Fibroblast of lung (primary cell): ENCODE data around the gene PHEX. TPM values are rescaled to one million over a fixed set of nuclear protein-coding genes. Genes with fewer than 3 reads are reported as not detected.
A peak's percentile ranks its signal among the peaks of the same experiment; 100 is the strongest.

Source experiments
- DNase-seq, 2 donors: peaks; one replicate each; pipeline versions ENCODE4 v3.0.0 to v3.0.0-alpha.2; 2010; ENCODE audit warnings: low read depth in 2 of 2
- H2AFZ ChIP-seq: 2 replicates; pipeline ENCODE4 v1.5.1; 2012; ENCODE audit warnings: low read length, control low read depth, inconsistent platforms
- H3K27ac ChIP-seq: 2 replicates; pipeline ENCODE4 v1.5.1; 2011; ENCODE audit warnings: low read length, control low read depth; ENCODE audit not compliant: insufficient read depth
- H3K27me3 ChIP-seq: 2 replicates; pipeline ENCODE4 v1.5.1; 2011; ENCODE audit warnings: mild to moderate bottlenecking, low read length; ENCODE audit not compliant: control insufficient read depth, insufficient read depth
- H3K36me3 ChIP-seq: 2 replicates; pipeline ENCODE4 v1.5.1; 2011; ENCODE audit warnings: low read length; ENCODE audit not compliant: control insufficient read depth, insufficient read depth
- H3K4me1 ChIP-seq: 2 replicates; pipeline ENCODE4 v1.5.1; 2011; ENCODE audit warnings: low read length; ENCODE audit not compliant: control insufficient read depth, insufficient read depth; ENCODE audit errors: extremely low read depth
- H3K4me2 ChIP-seq: 2 replicates; pipeline ENCODE4 v1.5.1; 2011; ENCODE audit warnings: low read length, control low read depth; ENCODE audit not compliant: insufficient read depth; ENCODE audit errors: extremely low read depth
- H3K4me3 ChIP-seq, 4 experiments: fragments of 200-600 bp in 1 of 4; sonication (generic) in 1 of 4; replicated peaks in 1 of 4; 2 replicates each; pipeline ENCODE4 v1.5.1; 2011 to 2016; ENCODE audit warnings: low read length in 4 of 4, low read depth in 3 of 4, mild to moderate bottlenecking in 3 of 4, control low read depth in 2 of 4, inconsistent platforms in 1 of 4, mixed read lengths in 1 of 4; ENCODE audit not compliant: insufficient read depth in 1 of 4; ENCODE audit errors: control extremely low read depth in 1 of 4
- H3K79me2 ChIP-seq: 2 replicates; pipeline ENCODE4 v1.5.1; 2012; ENCODE audit warnings: mild to moderate bottlenecking, low read length, inconsistent platforms; ENCODE audit not compliant: control insufficient read depth, insufficient read depth
- H3K9ac ChIP-seq: 2 replicates; pipeline ENCODE4 v1.5.1; 2011; ENCODE audit warnings: mild to moderate bottlenecking, low read length, control low read depth; ENCODE audit not compliant: insufficient read depth
- H3K9me3 ChIP-seq: 2 replicates; pipeline ENCODE4 v1.5.1; 2012; ENCODE audit warnings: low read depth, low read length; ENCODE audit not compliant: control insufficient read depth, insufficient read depth
- H4K20me1 ChIP-seq: 2 replicates; pipeline ENCODE4 v1.5.1; 2011; ENCODE audit warnings: low read length; ENCODE audit not compliant: control insufficient read depth, insufficient read depth; ENCODE audit errors: extremely low read depth
- EZH2 ChIP-seq: IDR thresholded peaks from 2 replicates; pipeline ENCODE4 v1.5.1; 2012; ENCODE audit warnings: low read length, control low read depth, mild to moderate bottlenecking; ENCODE audit errors: missing control alignments
- polyA plus RNA-seq, 2 donors: library from polyadenylated mRNA; depleted of rRNA in 1 of 2; stranded (reverse) in 1 of 2; unstranded in 1 of 2; fragments of >200 nt; gene quantifications; 2 replicates each; pipeline ENCODE4 v1.2.1, GENCODE V29; 2011 to 2012; ENCODE audit warnings: missing spikeins in 1 of 2
- total RNA-seq: library from RNA; depleted of rRNA; stranded (reverse); fragments of >200 nt; gene quantifications from 2 replicates; pipeline ENCODE4 v1.2.1, GENCODE V29; 2014
- TF ChIP-seq, protein P1 (sequence below), 2 donors: IDR thresholded peaks in 1 of 2; conservative IDR thresholded peaks in 1 of 2; 1 replicate in 1 of 2; 2 replicates in 1 of 2; pipeline ENCODE4 v1.5.1; 2011 to 2012; ENCODE audit warnings: low read length in 2 of 2, control low read depth in 1 of 2, inconsistent platforms in 1 of 2, low read depth in 1 of 2, mild to moderate bottlenecking in 1 of 2

PHEX gene
- total and polyA plus RNA-seq, 2 donors (not counting 1 experiment from before 2014, with no cell fraction given) = 1.2 to 1.7 TPM

DNA sequence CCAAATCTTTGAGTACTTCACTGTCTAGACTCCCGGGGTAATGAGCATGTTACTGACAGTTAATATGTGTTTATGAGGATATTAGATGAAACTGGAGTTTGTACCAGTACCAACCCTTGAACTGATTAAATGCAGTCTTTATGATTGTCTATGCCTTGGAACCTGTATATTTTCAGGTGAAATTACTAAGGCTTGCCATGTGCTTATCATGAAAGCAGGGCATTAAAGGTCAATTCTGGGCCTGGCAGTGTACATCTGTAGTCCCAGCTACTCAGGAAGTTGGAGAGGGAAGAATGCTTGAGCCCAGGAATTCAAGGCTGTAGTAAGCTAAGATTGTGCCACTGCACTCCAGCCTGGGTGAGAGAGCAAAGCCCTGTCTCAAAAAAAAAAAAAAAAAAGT, 27.6 kb downstream of the PHEX start:
- Histone ChIP-seq H3K4me2 (no peak overlapping the region), H3K9me3 (no peaks in the 10 kb centered on the region), H3K27me3 (no peaks in the 10 kb centered on the region), H3K27ac (no peak overlapping the region), H2AFZ (no peak overlapping the region), H4K20me1 (no peaks in the 10 kb centered on the region), H3K79me2 (no peaks in the 10 kb centered on the region), H3K4me3 (no peak overlapping the region), H3K36me3 (no peaks in the 10 kb centered on the region), H3K4me1 (no peaks in the 10 kb centered on the region), H3K9ac (no peak overlapping the region)
- DNase-seq = no peak
- no peak for TF ChIP-seq EZH2
- TF ChIP-seq, protein P1, sequence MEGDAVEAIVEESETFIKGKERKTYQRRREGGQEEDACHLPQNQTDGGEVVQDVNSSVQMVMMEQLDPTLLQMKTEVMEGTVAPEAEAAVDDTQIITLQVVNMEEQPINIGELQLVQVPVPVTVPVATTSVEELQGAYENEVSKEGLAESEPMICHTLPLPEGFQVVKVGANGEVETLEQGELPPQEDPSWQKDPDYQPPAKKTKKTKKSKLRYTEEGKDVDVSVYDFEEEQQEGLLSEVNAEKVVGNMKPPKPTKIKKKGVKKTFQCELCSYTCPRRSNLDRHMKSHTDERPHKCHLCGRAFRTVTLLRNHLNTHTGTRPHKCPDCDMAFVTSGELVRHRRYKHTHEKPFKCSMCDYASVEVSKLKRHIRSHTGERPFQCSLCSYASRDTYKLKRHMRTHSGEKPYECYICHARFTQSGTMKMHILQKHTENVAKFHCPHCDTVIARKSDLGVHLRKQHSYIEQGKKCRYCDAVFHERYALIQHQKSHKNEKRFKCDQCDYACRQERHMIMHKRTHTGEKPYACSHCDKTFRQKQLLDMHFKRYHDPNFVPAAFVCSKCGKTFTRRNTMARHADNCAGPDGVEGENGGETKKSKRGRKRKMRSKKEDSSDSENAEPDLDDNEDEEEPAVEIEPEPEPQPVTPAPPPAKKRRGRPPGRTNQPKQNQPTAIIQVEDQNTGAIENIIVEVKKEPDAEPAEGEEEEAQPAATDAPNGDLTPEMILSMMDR (conservative IDR thresholded peaks at IDR 0.05 in 1 of 2, IDR thresholded peaks at IDR 0.05 in 1 of 2; ENCODE audit: low read depth in 1 of 2, low read length in 2 of 2) = no peak

DNA sequence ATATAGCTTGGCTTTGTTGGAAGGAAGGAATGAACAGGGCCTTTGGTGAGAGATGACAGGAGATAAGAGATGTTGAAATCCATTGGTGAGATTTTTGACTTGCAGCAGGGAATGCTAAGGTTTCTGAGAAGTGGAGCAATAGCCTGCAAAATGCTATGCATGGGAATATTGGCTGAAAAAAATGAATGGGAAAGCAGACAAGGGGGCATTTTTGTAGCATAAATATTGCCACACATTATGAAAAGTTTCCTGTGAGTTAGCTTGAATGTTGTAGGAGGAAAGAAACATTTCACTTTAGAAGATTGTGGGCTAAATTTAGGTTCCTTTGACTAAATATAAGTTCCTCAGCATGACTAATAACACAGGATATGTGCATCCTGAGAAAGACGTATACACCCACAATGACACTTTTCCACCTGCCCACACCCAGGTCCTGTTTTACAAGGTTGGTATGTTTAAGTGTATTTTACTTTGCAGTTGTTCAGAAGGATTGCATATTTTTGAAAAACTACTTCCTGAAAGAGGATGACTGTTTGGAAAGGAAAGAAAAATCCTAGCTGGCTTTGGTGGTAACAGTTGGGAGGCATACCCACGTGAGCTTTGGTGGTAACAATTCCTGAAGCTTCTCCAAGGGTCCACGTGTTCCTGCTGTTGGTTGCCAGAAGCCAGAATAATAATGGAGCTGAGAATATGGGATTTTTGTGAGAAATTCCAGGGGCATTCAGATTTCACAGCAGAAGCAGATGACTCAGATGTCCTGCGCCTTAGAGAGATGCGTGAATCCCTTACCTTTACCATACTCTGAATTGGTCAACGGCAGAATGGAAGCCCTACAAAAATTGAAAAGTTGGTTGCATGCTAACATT, 28.5 kb downstream of the PHEX start:
- Histone ChIP-seq H3K4me1 (no peaks in the 10 kb centered on the region), H2AFZ (no peak overlapping the region), H3K36me3 (no peaks in the 10 kb centered on the region), H3K4me3 (no peak overlapping the region), H3K9ac (no peak overlapping the region), H3K9me3 (no peaks in the 10 kb centered on the region), H3K27me3 (no peaks in the 10 kb centered on the region), H3K27ac (no peak overlapping the region), H4K20me1 (no peaks in the 10 kb centered on the region), H3K4me2 (no peak overlapping the region), H3K79me2 (no peaks in the 10 kb centered on the region)
- TF ChIP-seq, protein P1 (conservative IDR thresholded peaks at IDR 0.05 in 1 of 2, IDR thresholded peaks at IDR 0.05 in 1 of 2; ENCODE audit: low read depth in 1 of 2, low read length in 2 of 2) = no peak
- TF ChIP-seq EZH2 = no peak
- peak; percentile 42 to 53 for DNase-seq

DNA sequence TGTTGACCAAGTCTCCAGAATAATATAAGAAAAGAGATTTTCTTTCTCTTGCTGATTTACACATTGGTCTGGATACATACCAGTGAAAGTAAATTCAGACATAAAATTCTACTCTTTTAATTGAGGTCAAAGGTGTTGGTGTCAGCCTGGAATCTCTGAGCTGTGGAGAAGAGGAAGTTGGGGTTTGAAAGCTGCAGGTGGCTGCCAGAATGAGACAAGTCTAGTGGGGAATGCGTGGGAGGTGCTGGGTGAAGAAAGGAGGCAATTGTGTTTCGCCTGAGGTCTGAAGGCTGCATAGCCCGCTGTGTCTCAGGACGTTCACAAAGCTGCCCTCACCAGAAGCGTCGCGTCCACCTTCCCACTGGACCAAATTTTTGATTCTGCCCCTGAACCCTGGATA, 31.2 kb downstream of the PHEX start:
- Histone ChIP-seq H3K9ac (no peak overlapping the region), H3K4me2 (no peak overlapping the region), H3K79me2 (no peaks in the 10 kb centered on the region), H2AFZ (no peak overlapping the region), H3K9me3 (no peaks in the 10 kb centered on the region), H3K27me3 (no peaks in the 10 kb centered on the region), H3K4me3 (no peak overlapping the region), H3K36me3 (no peaks in the 10 kb centered on the region), H3K4me1 (no peaks in the 10 kb centered on the region), H4K20me1 (no peaks in the 10 kb centered on the region), H3K27ac (no peak overlapping the region)
- DNase-seq = peak in 1 of 2 donors; percentile 12
- no peak for TF ChIP-seq EZH2
- TF ChIP-seq, protein P1 (conservative IDR thresholded peaks at IDR 0.05 in 1 of 2, IDR thresholded peaks at IDR 0.05 in 1 of 2; ENCODE audit: low read depth in 1 of 2, low read length in 2 of 2) = no peak
